DMS 273 treated with DMSO at 0.1 percent for 48 hours (cell line): ENCODE measurements around the gene C1RL.

Experiments used
- DNase-seq: peaks from one replicate; lab custom pipeline; 2025; lab: John Stamatoyannopoulos, UW

C1RL gene

GRCh38 chr12:7136676-7137075 lies 27.7 kb upstream of the C1RL start:
- DNase-seq: no peak

- DNase-seq: no peak
Observed at GRCh38 chr12:7136071-7136470, 27.1 kb upstream of the C1RL start.

GRCh38 chr12:7134396-7135166 lies 25.6 kb upstream of the C1RL start:
- no peak for DNase-seq

GRCh38 chr12:7131502-7131866 lies 22.5 kb upstream of the C1RL start:
- no peak for DNase-seq

- DNase-seq: no peak
Observed at GRCh38 chr12:7130701-7131501, 21.9 kb upstream of the C1RL start.

GRCh38 chr12:7129872-7130691 lies 21.1 kb upstream of the C1RL start, which contains the start of gene CLSTN3:
Gene CLSTN3 (plus strand): TSS chr12:7130371. CDS start chr12:7130649, 278 bp downstream.
- DNase-seq: peak; percentile 22

- no peak for DNase-seq
Observed at GRCh38 chr12:7129287-7129871, 20.4 kb upstream of the C1RL start.

GRCh38 chr12:7128681-7129286 lies 19.8 kb upstream of the C1RL start, which contains the start of gene RBP5:
Gene RBP5 (minus strand): TSS chr12:7128889. CDS start chr12:7128775, 114 bp downstream.
- no peak for DNase-seq

GRCh38 chr12:7127916-7128626 lies 19.1 kb upstream of the C1RL start:
- DNase-seq: no peak

- no peak for DNase-seq
Observed at GRCh38 chr12:7125632-7126227, 16.7 kb upstream of the C1RL start.

- DNase-seq: no peak
Observed at GRCh38 chr12:7123806-7124522, 14.9 kb upstream of the C1RL start.

GRCh38 chr12:7122811-7123769 lies 14.1 kb upstream of the C1RL start:
- no peak for DNase-seq

GRCh38 chr12:7121324-7121723 lies 12.3 kb upstream of the C1RL start:
- DNase-seq: no peak

GRCh38 chr12:7120166-7120565 lies 11.2 kb upstream of the C1RL start:
- no peak for DNase-seq

GRCh38 chr12:7118881-7119280 lies 9.9 kb upstream of the C1RL start:
- no peak for DNase-seq

- no peak for DNase-seq
Observed at GRCh38 chr12:7117670-7118069, 8.7 kb upstream of the C1RL start.

GRCh38 chr12:7116916-7117315 lies 7.9 kb upstream of the C1RL start:
- no peak for DNase-seq

- no peak for DNase-seq
Observed at GRCh38 chr12:7116196-7116595, 7.2 kb upstream of the C1RL start.

GRCh38 chr12:7114851-7115250 lies 5.8 kb upstream of the C1RL start:
- no peak for DNase-seq
